ENCODE measurements around the gene DMRTA2.
A peak's percentile ranks its signal among the peaks of the same experiment; 100 is the strongest.

The DMRTA2 gene

GRCh38 chr1:50417946-50418599, 5.2 kb downstream of the DMRTA2 start:
- H3K36me3 ChIP-seq (ENCODE audit: control insufficient read depth in 2 of 2, insufficient read depth in 2 of 2, low read length in 2 of 2): no peaks in the 10 kb centered on the region
- no peaks in the 10 kb centered on the region for H3K9me3 ChIP-seq (ENCODE audit: control insufficient read depth in 2 of 2, low read length in 2 of 2)
- no peak overlapping the region for H3K9ac ChIP-seq (ENCODE audit: low read depth in 1 of 2, low read length in 2 of 2)
- peaks cover 75 to 81% of the 10 kb centered on the region in 2 donors for H3K27me3 ChIP-seq (ENCODE audit: control insufficient read depth in 2 of 2, insufficient read depth in 2 of 2, low read length in 2 of 2)
- peaks cover 9 to 13% of the 10 kb centered on the region in 2 donors for H3K4me1 ChIP-seq (ENCODE audit: control insufficient read depth in 2 of 2, insufficient read depth in 2 of 2, low read length in 2 of 2)
- H3K4me3 ChIP-seq (ENCODE audit: low read length in 2 of 2): peak overlapping the region in 1 of 2 donors; percentile 33
- no peak overlapping the region for H3K27ac ChIP-seq (ENCODE audit: low read depth in 2 of 2, low read length in 2 of 2)

GRCh38 chr1:50417507-50417906, 5.7 kb downstream of the DMRTA2 start:
- H3K4me1 ChIP-seq (ENCODE audit: control insufficient read depth in 2 of 2, insufficient read depth in 2 of 2, low read length in 2 of 2): peaks cover 7 to 8% of the 10 kb centered on the region in 2 donors
- H3K27me3 ChIP-seq (ENCODE audit: control insufficient read depth in 2 of 2, insufficient read depth in 2 of 2, low read length in 2 of 2): peaks cover 70 to 76% of the 10 kb centered on the region in 2 donors
- H3K27ac ChIP-seq (ENCODE audit: low read depth in 2 of 2, low read length in 2 of 2): no peak overlapping the region

GRCh38 chr1:50416553-50417453, 6.4 kb downstream of the DMRTA2 start:
- Histone ChIP-seq H3K4me3 (ENCODE audit: low read length in 2 of 2) (no peak overlapping the region), H3K27ac (ENCODE audit: low read depth in 2 of 2, low read length in 2 of 2) (no peak overlapping the region), H3K27me3 (ENCODE audit: control insufficient read depth in 2 of 2, insufficient read depth in 2 of 2, low read length in 2 of 2) (peaks cover 63 to 75% of the 10 kb centered on the region in 2 donors), H3K4me1 (ENCODE audit: control insufficient read depth in 2 of 2, insufficient read depth in 2 of 2, low read length in 2 of 2) (peaks cover 7 to 8% of the 10 kb centered on the region in 2 donors), H3K9ac (ENCODE audit: low read depth in 1 of 2, low read length in 2 of 2) (no peak overlapping the region), H3K9me3 (ENCODE audit: control insufficient read depth in 2 of 2, low read length in 2 of 2) (no peaks in the 10 kb centered on the region), H3K36me3 (ENCODE audit: control insufficient read depth in 2 of 2, insufficient read depth in 2 of 2, low read length in 2 of 2) (no peaks in the 10 kb centered on the region)

More at GRCh38 chr1:50417507-50417906, 5.7 kb downstream of the DMRTA2 start:
- no peak overlapping the region for H3K4me3 ChIP-seq (ENCODE audit: low read length in 2 of 2)
- no peak overlapping the region for H3K9ac ChIP-seq (ENCODE audit: low read depth in 1 of 2, low read length in 2 of 2)
- H3K36me3 ChIP-seq (ENCODE audit: control insufficient read depth in 2 of 2, insufficient read depth in 2 of 2, low read length in 2 of 2): no peaks in the 10 kb centered on the region
- no peaks in the 10 kb centered on the region for H3K9me3 ChIP-seq (ENCODE audit: control insufficient read depth in 2 of 2, low read length in 2 of 2)

- H3K9me3 ChIP-seq (ENCODE audit: control insufficient read depth in 2 of 2, low read length in 2 of 2): no peaks in the 10 kb centered on the region
- no peak overlapping the region for H3K4me3 ChIP-seq (ENCODE audit: low read length in 2 of 2)
- no peaks in the 10 kb centered on the region for H3K36me3 ChIP-seq (ENCODE audit: control insufficient read depth in 2 of 2, insufficient read depth in 2 of 2, low read length in 2 of 2)
- H3K27me3 ChIP-seq (ENCODE audit: control insufficient read depth in 2 of 2, insufficient read depth in 2 of 2, low read length in 2 of 2): peaks cover 57 to 74% of the 10 kb centered on the region in 2 donors
- no peak overlapping the region for H3K9ac ChIP-seq (ENCODE audit: low read depth in 1 of 2, low read length in 2 of 2)
- H3K4me1 ChIP-seq (ENCODE audit: control insufficient read depth in 2 of 2, insufficient read depth in 2 of 2, low read length in 2 of 2): peaks cover 7 to 8% of the 10 kb centered on the region in 2 donors
- H3K27ac ChIP-seq (ENCODE audit: low read depth in 2 of 2, low read length in 2 of 2): no peak overlapping the region
These were observed 7.1 kb downstream of the DMRTA2 start for GRCh38 chr1:50416150-50416527.

GRCh38 chr1:50415235-50416149, 7.8 kb downstream of the DMRTA2 start:
- H3K27me3 ChIP-seq (ENCODE audit: control insufficient read depth in 2 of 2, insufficient read depth in 2 of 2, low read length in 2 of 2): peaks cover 51 to 68% of the 10 kb centered on the region in 2 donors
- no peak overlapping the region for H3K4me3 ChIP-seq (ENCODE audit: low read length in 2 of 2)
- peaks cover 6 to 7% of the 10 kb centered on the region in 2 donors for H3K4me1 ChIP-seq (ENCODE audit: control insufficient read depth in 2 of 2, insufficient read depth in 2 of 2, low read length in 2 of 2)

GRCh38 chr1:50414853-50415234, 8.4 kb downstream of the DMRTA2 start:
- Histone ChIP-seq H3K27me3 (ENCODE audit: control insufficient read depth in 2 of 2, insufficient read depth in 2 of 2, low read length in 2 of 2) (peaks cover 45 to 61% of the 10 kb centered on the region in 2 donors), H3K36me3 (ENCODE audit: control insufficient read depth in 2 of 2, insufficient read depth in 2 of 2, low read length in 2 of 2) (no peaks in the 10 kb centered on the region), H3K4me3 (ENCODE audit: low read length in 2 of 2) (no peak overlapping the region), H3K9me3 (ENCODE audit: control insufficient read depth in 2 of 2, low read length in 2 of 2) (no peaks in the 10 kb centered on the region), H3K9ac (ENCODE audit: low read depth in 1 of 2, low read length in 2 of 2) (no peak overlapping the region), H3K27ac (ENCODE audit: low read depth in 2 of 2, low read length in 2 of 2) (no peak overlapping the region), H3K4me1 (ENCODE audit: control insufficient read depth in 2 of 2, insufficient read depth in 2 of 2, low read length in 2 of 2) (peaks cover 3 to 7% of the 10 kb centered on the region in 2 donors)

More at GRCh38 chr1:50415235-50416149, 7.8 kb downstream of the DMRTA2 start:
- Histone ChIP-seq H3K9ac (ENCODE audit: low read depth in 1 of 2, low read length in 2 of 2) (no peak overlapping the region), H3K36me3 (ENCODE audit: control insufficient read depth in 2 of 2, insufficient read depth in 2 of 2, low read length in 2 of 2) (no peaks in the 10 kb centered on the region), H3K9me3 (ENCODE audit: control insufficient read depth in 2 of 2, low read length in 2 of 2) (no peaks in the 10 kb centered on the region), H3K27ac (ENCODE audit: low read depth in 2 of 2, low read length in 2 of 2) (no peak overlapping the region)

- no peak overlapping the region for H3K27ac ChIP-seq (ENCODE audit: low read depth in 2 of 2, low read length in 2 of 2)
- H3K4me3 ChIP-seq (ENCODE audit: low read length in 2 of 2): no peak overlapping the region
- H3K9ac ChIP-seq (ENCODE audit: low read depth in 1 of 2, low read length in 2 of 2): no peak overlapping the region
- no peaks in the 10 kb centered on the region for H3K9me3 ChIP-seq (ENCODE audit: control insufficient read depth in 2 of 2, low read length in 2 of 2)
- no peaks in the 10 kb centered on the region for H3K4me1 ChIP-seq (ENCODE audit: control insufficient read depth in 2 of 2, insufficient read depth in 2 of 2, low read length in 2 of 2)
- peaks cover 40 to 45% of the 10 kb centered on the region in 2 donors for H3K27me3 ChIP-seq (ENCODE audit: control insufficient read depth in 2 of 2, insufficient read depth in 2 of 2, low read length in 2 of 2)
- H3K36me3 ChIP-seq (ENCODE audit: control insufficient read depth in 2 of 2, insufficient read depth in 2 of 2, low read length in 2 of 2): no peaks in the 10 kb centered on the region
These were observed 10.3 kb downstream of the DMRTA2 start for GRCh38 chr1:50412813-50413476.

GRCh38 chr1:50405814-50406213, 17.4 kb downstream of the DMRTA2 start:
- H3K4me1 ChIP-seq (ENCODE audit: control insufficient read depth in 2 of 2, insufficient read depth in 2 of 2, low read length in 2 of 2): no peaks in the 10 kb centered on the region
- H3K27ac ChIP-seq (ENCODE audit: low read depth in 2 of 2, low read length in 2 of 2): no peak overlapping the region
- no peak overlapping the region for H3K4me3 ChIP-seq (ENCODE audit: low read length in 2 of 2)
- H3K27me3 ChIP-seq (ENCODE audit: control insufficient read depth in 2 of 2, insufficient read depth in 2 of 2, low read length in 2 of 2): no peaks in the 10 kb centered on the region
- H3K9ac ChIP-seq (ENCODE audit: low read depth in 1 of 2, low read length in 2 of 2): no peak overlapping the region
- no peaks in the 10 kb centered on the region for H3K36me3 ChIP-seq (ENCODE audit: control insufficient read depth in 2 of 2, insufficient read depth in 2 of 2, low read length in 2 of 2)
- no peaks in the 10 kb centered on the region for H3K9me3 ChIP-seq (ENCODE audit: control insufficient read depth in 2 of 2, low read length in 2 of 2)

- no peak overlapping the region for H3K27ac ChIP-seq (ENCODE audit: low read depth in 2 of 2, low read length in 2 of 2)
- no peak overlapping the region for H3K4me3 ChIP-seq (ENCODE audit: low read length in 2 of 2)
- no peak overlapping the region for H3K9ac ChIP-seq (ENCODE audit: low read depth in 1 of 2, low read length in 2 of 2)
- no peaks in the 10 kb centered on the region for H3K36me3 ChIP-seq (ENCODE audit: control insufficient read depth in 2 of 2, insufficient read depth in 2 of 2, low read length in 2 of 2)
- peaks cover 0 to 2% of the 10 kb centered on the region in 2 donors for H3K27me3 ChIP-seq (ENCODE audit: control insufficient read depth in 2 of 2, insufficient read depth in 2 of 2, low read length in 2 of 2)
- H3K9me3 ChIP-seq (ENCODE audit: control insufficient read depth in 2 of 2, low read length in 2 of 2): no peaks in the 10 kb centered on the region
- no peaks in the 10 kb centered on the region for H3K4me1 ChIP-seq (ENCODE audit: control insufficient read depth in 2 of 2, insufficient read depth in 2 of 2, low read length in 2 of 2)
These were observed 29.6 kb downstream of the DMRTA2 start for GRCh38 chr1:50393522-50394120.
